ENCODE results near the gene EEF1B2.

DNA sequence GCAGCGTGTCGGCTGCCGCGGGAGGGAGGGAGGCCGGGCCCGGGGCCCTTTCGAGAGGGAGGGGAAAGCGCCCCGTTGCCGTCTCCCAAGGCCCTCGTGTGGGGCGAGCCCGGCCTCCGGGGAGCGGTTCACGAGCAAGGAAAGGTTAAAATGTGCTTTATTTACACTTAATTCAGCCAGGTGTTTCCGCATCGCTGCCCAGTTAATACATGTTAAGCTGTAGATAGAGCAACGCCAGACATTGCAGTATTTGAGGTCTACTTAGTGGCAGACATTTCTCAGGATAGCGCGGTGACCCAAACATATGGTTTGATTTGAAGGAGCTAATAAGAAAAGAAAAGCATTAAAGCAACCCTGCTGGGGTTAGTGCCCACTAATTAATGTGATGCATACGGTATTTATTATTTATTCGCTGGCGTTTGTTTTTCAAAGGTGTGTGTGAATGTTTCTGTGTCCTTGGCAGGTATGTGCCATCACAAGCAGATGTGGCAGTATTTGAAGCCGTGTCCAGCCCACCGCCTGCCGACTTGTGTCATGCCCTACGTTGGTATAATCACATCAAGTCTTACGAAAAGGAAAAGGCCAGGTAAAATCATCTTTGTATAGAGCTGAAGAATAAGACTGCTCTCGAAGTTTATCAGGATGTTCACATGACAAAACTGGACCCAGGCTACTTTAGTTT is 571 bp downstream of the EEF1B2 start:
- TF ChIP-seq, protein P1, sequence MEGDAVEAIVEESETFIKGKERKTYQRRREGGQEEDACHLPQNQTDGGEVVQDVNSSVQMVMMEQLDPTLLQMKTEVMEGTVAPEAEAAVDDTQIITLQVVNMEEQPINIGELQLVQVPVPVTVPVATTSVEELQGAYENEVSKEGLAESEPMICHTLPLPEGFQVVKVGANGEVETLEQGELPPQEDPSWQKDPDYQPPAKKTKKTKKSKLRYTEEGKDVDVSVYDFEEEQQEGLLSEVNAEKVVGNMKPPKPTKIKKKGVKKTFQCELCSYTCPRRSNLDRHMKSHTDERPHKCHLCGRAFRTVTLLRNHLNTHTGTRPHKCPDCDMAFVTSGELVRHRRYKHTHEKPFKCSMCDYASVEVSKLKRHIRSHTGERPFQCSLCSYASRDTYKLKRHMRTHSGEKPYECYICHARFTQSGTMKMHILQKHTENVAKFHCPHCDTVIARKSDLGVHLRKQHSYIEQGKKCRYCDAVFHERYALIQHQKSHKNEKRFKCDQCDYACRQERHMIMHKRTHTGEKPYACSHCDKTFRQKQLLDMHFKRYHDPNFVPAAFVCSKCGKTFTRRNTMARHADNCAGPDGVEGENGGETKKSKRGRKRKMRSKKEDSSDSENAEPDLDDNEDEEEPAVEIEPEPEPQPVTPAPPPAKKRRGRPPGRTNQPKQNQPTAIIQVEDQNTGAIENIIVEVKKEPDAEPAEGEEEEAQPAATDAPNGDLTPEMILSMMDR (IDR thresholded peaks at IDR 0.05): no peak
- no peak for TF ChIP-seq POLR2A (IDR thresholded peaks at IDR 0.05)

All from right lobe of liver (tissue), 4 donors.